Skeletal muscle cell (primary cell): Measurements from ENCODE around the gene OOEP.
"Not testable (repeated sequence)": the region's sequence is repeated elsewhere in the genome, so short reads cannot be mapped to it uniquely, and the experiment has no call there.

Experiments
- DNase-seq: peaks from one replicate; pipeline ENCODE4 v3.0.0-alpha.2; 2010; ENCODE audit warnings: low read depth
- H3K4me3 ChIP-seq: 2 replicates; pipeline ENCODE4 v1.5.1; 2011; ENCODE audit warnings: low read depth, mild to moderate bottlenecking, control low read depth, low read length, moderate library complexity

OOEP gene

GRCh38 chr6:73369563-73369962, at the start of gene OOEP:
TSS of gene OOEP (minus strand) at chr6:73369897. CDS start at chr6:73369792, 105 bp downstream.
- no peak for DNase-seq
- H3K4me3 ChIP-seq: no peak within 1 kb of the TSS

DNA sequence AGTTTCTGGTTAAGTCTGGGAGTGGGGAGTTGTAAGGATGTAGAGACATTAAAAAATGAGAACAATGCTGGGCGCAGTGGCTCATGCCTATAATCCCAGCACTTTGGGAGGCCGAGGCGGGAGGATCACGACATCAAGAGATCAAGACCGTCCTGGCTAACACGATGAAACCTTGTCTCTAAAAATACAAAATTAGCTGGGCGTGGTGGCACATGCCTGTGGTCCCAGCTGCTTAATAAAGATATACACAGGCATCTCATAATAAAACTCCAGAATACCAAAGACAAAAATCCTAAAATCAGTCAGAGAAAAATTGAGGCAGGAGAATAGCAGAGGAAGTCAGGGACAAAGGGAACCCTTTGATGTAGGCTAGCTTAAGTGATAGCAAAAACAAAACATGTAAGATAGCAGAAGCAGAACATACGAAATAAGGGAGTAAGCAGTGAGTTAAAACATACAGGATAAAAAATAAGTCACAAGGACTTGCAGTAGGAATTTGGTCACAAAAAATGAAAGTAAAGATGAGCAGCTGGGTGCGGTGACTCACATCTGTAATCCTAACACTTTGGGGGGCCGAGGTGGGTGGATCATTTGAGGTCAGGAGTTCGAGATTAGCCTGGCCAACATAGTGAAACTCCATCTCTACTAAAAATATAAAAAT, 48.5 kb upstream of the OOEP start:
- DNase-seq: no peak
- H3K4me3 ChIP-seq: no peak overlapping the region

DNA sequence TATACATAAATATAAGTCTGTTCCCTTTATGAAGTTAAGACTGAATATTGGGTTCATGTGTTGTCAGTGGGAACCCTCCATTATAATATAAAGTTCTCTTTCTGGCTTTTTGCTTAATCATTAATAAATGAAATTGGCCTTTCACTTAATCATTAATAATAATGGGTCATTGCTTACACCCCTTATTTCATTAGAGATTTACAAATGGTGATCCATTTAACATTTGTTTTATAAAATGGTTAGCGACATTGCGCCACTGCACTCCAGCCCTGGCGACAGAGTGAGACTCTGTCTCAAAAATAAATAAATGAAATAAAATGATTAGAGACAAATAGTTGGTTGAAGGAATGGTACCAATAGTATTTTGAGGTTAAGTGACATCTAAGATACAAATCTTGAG, 43.4 kb upstream of the OOEP start:
- DNase-seq: no peak
- no peak overlapping the region for H3K4me3 ChIP-seq

DNA sequence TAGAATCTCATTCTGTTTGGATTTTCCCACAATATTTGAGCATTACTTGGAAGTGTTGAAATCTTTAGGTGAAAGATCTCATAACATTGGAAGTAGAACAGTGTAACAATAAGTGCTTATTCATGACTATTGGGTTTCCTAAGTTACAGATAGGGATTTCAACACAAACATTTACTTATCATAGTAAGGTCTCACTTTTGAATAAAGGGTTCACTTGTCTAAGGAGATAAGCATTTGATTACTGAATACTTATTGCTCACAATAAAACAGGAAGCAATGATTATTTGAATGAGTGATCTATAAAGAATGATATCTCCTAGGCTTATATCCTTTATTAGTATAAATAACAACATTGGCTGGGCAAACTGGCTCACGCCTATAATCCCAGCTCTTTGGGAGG, 39.7 kb upstream of the OOEP start:
- H3K4me3 ChIP-seq: no peak overlapping the region
- DNase-seq: no peak

GRCh38 chr6:73400656-73401055, 31.0 kb upstream of the OOEP start:
- no peak for DNase-seq

GRCh38 chr6:73395875-73396274, 26.2 kb upstream of the OOEP start:
- H3K4me3 ChIP-seq: no peak overlapping the region

More at GRCh38 chr6:73400656-73401055, 31.0 kb upstream of the OOEP start:
- no peak overlapping the region for H3K4me3 ChIP-seq

DNA sequence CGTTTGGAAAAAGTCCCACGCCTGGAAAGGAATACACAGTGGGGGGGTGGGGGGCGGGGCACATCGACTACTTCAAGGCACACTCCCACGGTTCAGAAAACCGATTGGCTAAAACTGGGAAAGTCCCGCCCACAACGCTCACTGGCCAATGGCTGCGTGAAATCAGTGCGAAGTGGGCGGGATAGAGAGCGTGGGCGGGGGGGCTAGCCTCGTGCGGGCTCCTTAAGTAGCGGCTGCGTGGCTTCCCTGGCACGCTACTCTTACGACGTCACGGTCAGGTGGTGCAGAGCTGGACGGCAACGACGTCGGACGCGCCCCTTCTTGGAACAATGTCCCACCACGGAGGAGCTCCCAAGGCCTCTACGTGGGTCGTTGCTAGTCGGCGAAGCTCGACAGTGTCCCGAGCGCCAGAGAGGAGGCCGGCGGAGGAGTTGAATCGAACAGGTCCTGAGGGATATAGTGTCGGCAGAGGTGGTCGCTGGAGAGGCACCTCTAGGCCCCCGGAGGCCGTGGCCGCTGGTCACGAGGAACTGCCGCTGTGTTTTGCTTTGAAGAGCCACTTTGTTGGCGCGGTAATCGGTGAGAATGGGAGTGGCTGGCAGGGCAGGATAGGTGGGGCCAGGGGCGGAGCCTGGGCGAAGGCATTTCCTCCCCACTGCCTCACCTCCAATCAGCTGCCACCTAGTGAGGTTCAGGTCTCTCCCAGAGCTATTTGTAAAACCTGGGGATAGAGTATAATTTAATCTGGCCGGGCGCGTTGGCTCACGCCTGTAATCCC, 25.1 kb upstream of the OOEP start, which contains the start of gene DDX43:
DDX43 (plus strand) TSS at position 252 of the 778 bp plus-strand sequence; CDS start at position 330, 78 bp downstream.
- H3K4me3 ChIP-seq: no peak within 1 kb of the TSS
- DNase-seq: no peak

More at GRCh38 chr6:73395875-73396274, 26.2 kb upstream of the OOEP start:
- no peak for DNase-seq

DNA sequence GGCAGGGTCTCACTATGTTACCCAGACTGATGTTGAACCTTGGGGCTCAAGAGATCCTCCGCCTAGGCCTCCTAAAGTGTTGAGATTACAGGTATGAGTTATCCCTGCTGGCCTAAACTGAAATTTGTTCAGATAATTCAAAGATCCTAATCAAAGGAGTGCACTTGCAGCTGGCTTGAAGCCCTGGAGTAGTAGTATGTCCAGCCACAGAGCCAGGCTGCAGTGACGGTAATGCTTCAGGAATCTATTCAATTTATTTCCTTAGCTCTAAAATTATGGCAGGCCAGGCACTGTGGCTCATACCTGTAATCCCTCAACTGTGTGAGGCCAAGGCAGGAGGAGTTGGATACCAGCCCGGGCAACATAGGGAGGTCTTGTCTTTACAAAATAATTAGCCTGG, 23.6 kb upstream of the OOEP start:
- no peak overlapping the region for H3K4me3 ChIP-seq
- no peak for DNase-seq

GRCh38 chr6:73392188-73392587, 22.5 kb upstream of the OOEP start:
- H3K4me3 ChIP-seq, DNase-seq: not testable (repeated sequence)

- H3K4me3 ChIP-seq: no peak overlapping the region
- DNase-seq: no peak
Observed at GRCh38 chr6:73391675-73392074, 22.0 kb upstream of the OOEP start.

DNA sequence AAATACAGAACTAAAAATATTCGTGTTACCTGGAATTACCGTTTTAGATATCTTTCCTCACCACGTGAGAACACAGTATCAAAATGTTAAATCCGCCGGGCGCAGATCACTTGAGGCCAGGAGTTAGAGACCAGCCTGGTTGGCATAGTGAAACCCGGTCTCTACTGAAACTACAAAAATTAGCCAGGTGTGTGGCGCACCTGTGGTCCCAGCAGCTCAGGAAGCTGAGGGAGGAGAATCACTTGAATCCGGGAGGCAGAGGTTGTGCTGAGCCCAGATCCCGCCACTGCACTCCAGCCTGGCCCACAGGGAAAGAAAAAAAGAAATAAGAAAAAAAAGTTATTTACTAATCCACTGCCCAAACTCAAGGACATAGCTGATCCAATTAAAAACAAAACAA, 20.2 kb upstream of the OOEP start:
- no peak overlapping the region for H3K4me3 ChIP-seq
- no peak for DNase-seq

- H3K4me3 ChIP-seq: peak overlapping the region; percentile 60
- peak; percentile 4 for DNase-seq
Observed at GRCh38 chr6:73388800-73389512, 19.3 kb upstream of the OOEP start.

- DNase-seq: no peak
Observed at GRCh38 chr6:73388433-73388799, 18.7 kb upstream of the OOEP start.

GRCh38 chr6:73382462-73383113, 12.9 kb upstream of the OOEP start:
- no peak overlapping the region for H3K4me3 ChIP-seq
- no peak for DNase-seq

More at GRCh38 chr6:73388433-73388799, 18.7 kb upstream of the OOEP start:
- H3K4me3 ChIP-seq: peak overlapping the region; percentile 60

DNA sequence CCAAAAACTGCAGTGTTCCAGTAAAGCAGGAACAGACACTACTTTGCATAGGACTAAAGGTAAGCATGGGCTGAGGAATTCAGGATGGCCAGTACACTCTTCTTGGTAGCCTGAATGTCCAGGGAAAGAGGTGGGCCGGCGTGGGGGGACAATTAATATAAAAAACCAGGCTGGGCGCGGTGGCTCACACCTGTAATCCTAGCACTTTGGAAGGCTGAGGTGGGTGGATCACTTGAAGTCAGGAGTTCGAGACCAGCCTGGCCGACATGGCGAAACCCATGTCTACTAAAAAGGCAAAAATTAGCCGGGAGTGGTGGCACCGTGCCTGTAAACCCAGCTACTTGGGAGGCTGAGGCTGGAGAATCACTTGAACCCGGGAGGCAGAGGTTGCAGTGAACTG, 11.8 kb upstream of the OOEP start:
- not testable (repeated sequence) for DNase-seq, H3K4me3 ChIP-seq

- no peak overlapping the region for H3K4me3 ChIP-seq
- no peak for DNase-seq
Observed at GRCh38 chr6:73377225-73377624, 7.5 kb upstream of the OOEP start.

DNA sequence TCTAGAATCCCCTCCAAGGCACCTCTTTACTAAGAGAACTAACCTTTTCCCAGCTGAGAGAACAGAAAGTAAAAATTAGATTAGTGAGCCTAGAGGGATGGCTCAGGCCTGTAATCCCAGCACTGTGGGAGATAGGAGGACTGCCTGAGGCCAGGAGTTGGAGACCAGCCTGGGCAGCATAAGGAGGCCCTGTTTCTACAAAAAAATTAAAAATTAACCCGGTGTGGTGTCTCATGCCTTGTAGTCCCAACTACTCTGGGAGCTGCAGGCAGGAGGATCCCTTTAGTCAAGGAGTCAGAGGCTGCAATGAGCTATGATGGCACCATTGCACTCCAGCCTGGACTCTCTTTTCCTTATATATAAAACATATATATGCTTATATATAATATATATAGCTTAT, 5.5 kb upstream of the OOEP start:
- no peak overlapping the region for H3K4me3 ChIP-seq
- DNase-seq: no peak

GRCh38 chr6:73372516-73372915, 2.8 kb upstream of the OOEP start:
- no peak overlapping the region for H3K4me3 ChIP-seq
- DNase-seq: no peak

DNA sequence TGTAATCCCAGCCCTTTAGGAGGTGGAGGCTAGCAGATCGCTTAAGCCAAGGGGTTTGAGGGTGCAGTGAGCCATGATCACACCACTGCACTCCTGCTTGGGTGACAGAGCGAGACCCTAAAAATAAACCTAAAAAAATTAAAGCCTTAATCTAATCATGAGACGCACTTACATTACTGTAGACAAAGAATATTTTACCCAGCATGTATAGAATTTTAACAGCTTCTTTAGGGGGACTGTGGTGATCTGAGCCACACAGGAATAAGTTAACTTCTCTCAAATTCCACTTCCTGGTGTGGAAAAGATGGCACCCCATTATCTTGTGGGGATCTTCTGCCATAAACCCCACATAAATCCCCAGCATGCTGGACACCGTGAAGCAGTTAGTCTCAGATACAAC, 2.3 kb upstream of the OOEP start:
- H3K4me3 ChIP-seq: no peak overlapping the region
- no peak for DNase-seq

- no peak for DNase-seq
- no peak overlapping the region for H3K4me3 ChIP-seq
Observed at GRCh38 chr6:73369157-73369556, 540 bp downstream of the OOEP start.
